Spinal cord (tissue), 10 donors: ENCODE results near the gene CELF5. TPM values are rescaled to one million over a fixed set of nuclear protein-coding genes. Genes with fewer than 3 reads are reported as not detected.
"Not testable (repeated sequence)": the region's sequence is repeated elsewhere in the genome, so short reads cannot be mapped to it uniquely, and the experiment has no call there.

Source experiments
- DNase-seq, 6 donors: peaks; one replicate each; pipeline versions ENCODE4 v3.0.0 to v3.0.0-alpha.2; 2013 to 2015; ENCODE audit warnings: low spot score in 6 of 6, low read depth in 4 of 6
- H3K27ac ChIP-seq: one replicate; pipeline ENCODE4 v1.5.1; 2013; ENCODE audit warnings: low read depth, low read length, control low read depth
- H3K27me3 ChIP-seq: one replicate; pipeline ENCODE4 v1.6.1; 2013; ENCODE audit warnings: low read length; ENCODE audit not compliant: control insufficient read depth, insufficient read depth
- H3K36me3 ChIP-seq: one replicate; pipeline ENCODE4 v1.6.1; 2013; ENCODE audit warnings: low read length; ENCODE audit not compliant: control insufficient read depth, insufficient read depth
- H3K4me1 ChIP-seq: one replicate; pipeline ENCODE4 v1.6.1; 2013; ENCODE audit warnings: low read length; ENCODE audit not compliant: control insufficient read depth, insufficient read depth
- H3K4me3 ChIP-seq: one replicate; pipeline ENCODE4 v1.5.1; 2013; ENCODE audit warnings: low read depth, low read length, control low read depth
- H3K9me3 ChIP-seq: one replicate; pipeline ENCODE4 v1.6.1; 2013; ENCODE audit warnings: low read length; ENCODE audit not compliant: control insufficient read depth, insufficient read depth
- WGBS: methylation state at CpG from one replicate; pipeline ENCODE4 v1.1.5; 2013; ENCODE audit warnings: missing lambda C conversion rate; ENCODE audit not compliant: insufficient coverage; 5-methylcytosine and 5-hydroxymethylcytosine counted together
- polyA plus RNA-seq, 2 donors: library from polyadenylated mRNA; unstranded; fragments of 120-200 nt; gene quantifications; one replicate each; pipeline ENCODE4 v1.2.1, GENCODE V29; 2013; ENCODE audit not compliant: insufficient read length in 2 of 2
- total RNA-seq, 2 donors: library from RNA; depleted of rRNA in 1 of 2; stranded (reverse); fragments of 120-200 nt in 1 of 2; fragments of >200 nt in 1 of 2; gene quantifications; one replicate each; pipeline versions ENCODE4 v1.2.3 to v1.2.4, GENCODE V29; 2013 to 2014
- donor health status: healthy.

CELF5 gene
- total and polyA plus RNA-seq, 4 donors: 12.7 to 85.8 (median 50.4) TPM

DNA sequence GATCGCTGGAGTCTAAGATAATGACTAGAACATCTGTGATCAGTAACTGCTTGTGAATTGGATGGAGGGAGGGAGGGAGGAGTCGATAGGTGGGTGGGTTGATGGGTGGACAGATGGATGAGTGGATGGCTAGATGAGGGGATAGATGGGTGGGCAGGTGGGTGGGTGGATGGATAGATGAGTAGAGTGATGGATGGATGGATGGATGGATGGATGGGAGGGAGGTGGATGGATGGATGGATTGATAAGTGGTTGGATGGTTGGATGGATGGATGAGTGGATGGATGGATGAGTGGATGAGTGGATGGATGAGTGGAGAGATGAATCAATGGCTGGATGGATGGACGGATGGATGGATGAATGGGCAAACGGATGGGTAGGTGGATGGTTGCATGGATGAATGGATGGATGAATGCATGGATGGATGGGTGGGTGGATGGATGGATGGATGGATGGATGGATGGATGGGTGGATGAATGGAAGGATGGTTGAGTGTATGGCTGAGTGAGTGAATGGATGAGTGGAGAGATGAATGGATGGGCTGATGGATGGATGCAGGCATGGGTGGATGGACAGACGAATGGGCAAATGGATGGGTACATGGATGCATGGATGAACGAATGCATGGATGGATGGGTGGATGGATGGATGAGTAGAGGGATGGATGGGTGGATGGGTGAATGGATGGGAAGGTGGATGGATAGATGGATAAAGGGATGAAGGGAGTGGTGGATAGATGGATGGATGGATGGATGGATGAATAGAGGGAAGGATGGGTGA, 97.9 kb downstream of the CELF5 start:
- 83% methylated on average over 6 of the region's 6 CpGs for WGBS
- H3K9me3 ChIP-seq: no peaks in the 10 kb centered on the region
- DNase-seq: no peak
- H3K27me3 ChIP-seq: peaks cover 7% of the 10 kb centered on the region
- H3K4me1 ChIP-seq: peaks cover 4% of the 10 kb centered on the region
- H3K27ac ChIP-seq: no peak overlapping the region
- no peaks in the 10 kb centered on the region for H3K36me3 ChIP-seq
- no peak overlapping the region for H3K4me3 ChIP-seq

DNA sequence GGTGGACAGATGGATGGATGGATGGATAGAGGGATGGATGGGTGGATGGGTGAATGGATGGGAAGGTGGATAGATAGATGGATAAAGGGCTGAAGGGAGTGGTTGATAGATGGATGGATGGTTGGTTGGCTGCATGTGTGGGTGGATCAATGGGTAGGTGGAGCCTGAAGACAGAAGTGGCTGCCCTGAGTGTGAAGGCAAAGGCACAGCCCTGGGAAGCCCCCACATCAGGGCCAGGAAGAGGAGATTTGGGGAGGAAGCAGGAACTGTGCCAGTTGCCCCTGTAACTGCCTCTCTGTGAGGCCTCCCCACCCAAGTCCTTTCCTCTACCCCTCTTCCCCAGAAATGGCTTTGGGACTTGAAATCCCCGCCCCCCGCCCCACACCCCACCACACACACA, 98.6 kb downstream of the CELF5 start:
- Histone ChIP-seq H3K9me3 (no peaks in the 10 kb centered on the region), H3K27ac (no peak overlapping the region), H3K4me1 (peaks cover 4% of the 10 kb centered on the region), H3K27me3 (peaks cover 7% of the 10 kb centered on the region), H3K4me3 (no peak overlapping the region), H3K36me3 (no peaks in the 10 kb centered on the region)
- DNase-seq: no peak
- WGBS: 71% methylated on average over 1 of the region's 2 CpGs

DNA sequence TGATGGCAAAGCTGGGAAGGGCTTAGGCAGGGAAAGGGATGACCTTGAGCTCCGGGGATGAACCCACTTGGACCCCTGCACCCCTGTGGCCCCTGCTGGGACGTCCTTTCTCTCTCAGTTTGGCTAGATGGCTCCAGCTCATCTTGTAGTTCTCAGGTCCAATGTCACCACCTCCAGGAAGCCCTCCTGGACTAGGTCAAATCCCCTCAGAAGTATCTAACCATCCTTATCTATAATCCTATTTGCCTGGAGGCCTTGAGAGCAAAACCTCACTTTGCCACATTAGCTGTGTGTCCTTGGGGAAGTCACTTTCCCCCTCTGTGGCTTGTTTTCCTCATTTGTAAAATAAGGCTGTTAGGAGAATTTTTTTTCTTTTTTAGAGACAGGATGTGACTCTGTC, 99.2 kb downstream of the CELF5 start:
- H3K27me3 ChIP-seq: peaks cover 7% of the 10 kb centered on the region
- H3K4me3 ChIP-seq: no peak overlapping the region
- H3K27ac ChIP-seq: no peak overlapping the region
- peaks cover 4% of the 10 kb centered on the region for H3K4me1 ChIP-seq
- no peaks in the 10 kb centered on the region for H3K9me3 ChIP-seq
- WGBS: 83% methylated on average over 1 of the region's 2 CpGs
- no peaks in the 10 kb centered on the region for H3K36me3 ChIP-seq
- DNase-seq: no peak

DNA sequence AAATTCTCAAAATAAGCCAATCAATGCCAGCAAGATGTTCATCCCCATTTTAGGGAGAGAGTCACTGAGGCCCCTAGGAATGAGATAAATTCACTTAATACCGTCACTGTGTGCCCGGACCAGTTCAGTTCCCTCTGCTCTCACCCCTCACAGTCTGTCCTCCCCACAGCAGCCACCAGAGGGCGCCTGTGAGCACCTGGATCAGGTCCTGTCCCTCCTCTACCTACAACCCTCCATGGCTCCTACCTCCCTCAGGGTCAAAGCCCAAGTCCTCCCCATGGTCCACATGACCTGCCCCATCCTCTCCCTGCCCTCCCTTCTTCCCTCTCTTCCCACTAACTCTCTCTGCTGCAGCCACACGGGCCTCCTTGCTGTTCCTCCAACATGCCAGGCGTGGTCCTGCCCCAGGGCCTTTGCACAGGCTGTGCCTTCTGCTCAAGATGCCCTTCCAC, 100.0 kb downstream of the CELF5 start:
- no peak for DNase-seq
- 44% methylated on average over 5 of the region's 5 CpGs for WGBS

DNA sequence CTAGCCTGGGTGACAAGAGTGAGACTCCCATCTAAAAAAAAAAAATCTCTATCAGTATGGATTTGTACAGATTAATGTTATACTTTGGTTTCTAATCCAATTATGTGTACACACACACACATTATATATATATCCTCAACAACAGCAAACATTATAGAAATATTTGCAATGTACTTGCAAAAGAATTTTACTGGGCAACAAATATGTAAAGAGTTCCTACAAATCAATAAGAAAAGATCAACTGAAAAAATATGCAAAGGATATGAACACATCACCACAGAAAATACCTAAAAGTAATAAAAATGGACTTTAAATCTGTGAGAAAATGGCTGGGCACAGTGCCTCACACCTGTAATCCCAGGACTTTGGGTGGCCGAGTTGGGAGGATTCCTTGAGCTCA, 101.0 kb downstream of the CELF5 start:
- Histone ChIP-seq H3K27me3 (peaks cover 12% of the 10 kb centered on the region), H3K9me3 (no peaks in the 10 kb centered on the region), H3K36me3 (no peaks in the 10 kb centered on the region), H3K27ac (no peak overlapping the region), H3K4me3 (no peak overlapping the region), H3K4me1 (no peaks in the 10 kb centered on the region)
- no CpG with 5 or more reads among the region's 1 CpG for WGBS
- no peak for DNase-seq

More for the DNA sequence above, 100.0 kb downstream of the CELF5 start:
- H3K27ac ChIP-seq: no peak overlapping the region
- no peaks in the 10 kb centered on the region for H3K9me3 ChIP-seq
- H3K27me3 ChIP-seq: peaks cover 7% of the 10 kb centered on the region
- H3K36me3 ChIP-seq: no peaks in the 10 kb centered on the region
- peaks cover 4% of the 10 kb centered on the region for H3K4me1 ChIP-seq
- no peak overlapping the region for H3K4me3 ChIP-seq

DNA sequence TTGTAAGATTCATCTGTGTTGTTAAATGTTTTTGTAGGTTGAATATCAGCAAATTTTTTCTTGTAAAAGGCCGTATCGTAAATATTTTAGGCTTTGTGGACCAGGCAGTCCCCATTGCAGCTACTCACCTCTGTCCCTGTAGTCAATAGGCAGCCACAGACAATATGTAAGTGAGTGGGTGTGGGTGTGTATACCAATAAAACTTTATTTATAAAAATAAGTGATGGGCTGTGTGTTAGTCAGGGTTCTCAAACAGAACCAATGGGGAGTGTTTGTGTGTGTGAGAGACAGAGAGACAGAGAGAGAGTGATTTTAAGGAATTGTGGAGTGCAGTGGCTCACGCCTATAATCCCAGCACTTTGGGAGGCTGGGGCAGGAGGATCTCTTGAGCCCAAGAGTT, 104.3 kb downstream of the CELF5 start:
- Histone ChIP-seq H3K9me3 (no peaks in the 10 kb centered on the region), H3K27ac (no peak overlapping the region), H3K4me3 (no peak overlapping the region), H3K36me3 (no peaks in the 10 kb centered on the region), H3K4me1 (no peaks in the 10 kb centered on the region), H3K27me3 (peaks cover 11% of the 10 kb centered on the region)
- DNase-seq: no peak
- WGBS: no CpG with 5 or more reads among the region's 3 CpGs

DNA sequence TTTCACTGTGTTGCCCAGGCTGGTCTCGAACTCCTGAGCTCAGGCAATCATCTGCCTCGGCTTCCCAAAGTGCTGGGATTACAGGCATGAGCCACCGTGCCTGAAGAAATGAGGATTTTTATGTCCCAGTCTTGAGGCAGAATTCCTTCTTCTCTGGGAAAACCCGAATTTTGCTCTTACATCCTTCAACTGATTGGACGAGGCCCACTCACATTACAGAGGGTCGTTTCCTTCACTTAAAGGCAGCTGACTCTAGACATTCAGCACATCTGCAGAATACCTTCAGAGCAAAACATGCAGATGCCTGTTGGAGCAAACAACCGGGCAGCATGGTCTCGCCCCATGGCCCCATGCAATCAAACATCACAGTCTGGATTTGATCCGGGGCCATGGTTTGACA, 105.6 kb downstream of the CELF5 start:
- 82% methylated on average over 9 of the region's 9 CpGs for WGBS
- Histone ChIP-seq H3K4me3 (no peak overlapping the region), H3K27ac (no peak overlapping the region), H3K9me3 (no peaks in the 10 kb centered on the region), H3K27me3 (peaks cover 11% of the 10 kb centered on the region), H3K36me3 (no peaks in the 10 kb centered on the region), H3K4me1 (peaks cover under 1% of the 10 kb centered on the region)
- no peak for DNase-seq

DNA sequence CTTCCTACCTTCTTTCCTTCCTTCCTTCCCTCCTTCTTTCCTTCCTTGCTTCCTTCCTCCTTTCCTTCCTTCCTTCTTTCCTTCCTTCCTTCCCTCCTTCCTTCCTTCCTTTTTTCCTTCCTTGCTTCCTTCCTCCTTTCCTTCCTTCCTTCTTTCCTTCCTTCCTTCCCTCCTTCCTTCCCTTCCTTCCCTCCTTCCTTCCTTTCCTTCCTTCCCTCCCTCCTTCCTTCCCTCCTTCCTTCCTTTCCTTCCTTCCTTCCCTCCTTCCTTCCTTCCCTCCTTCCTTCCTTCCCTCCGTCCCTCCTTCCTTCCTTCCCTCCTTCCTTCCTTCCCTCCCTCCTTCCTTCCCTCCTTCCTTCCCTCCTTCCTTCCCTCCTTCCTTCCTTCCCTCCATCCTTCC, 107.8 kb downstream of the CELF5 start:
- WGBS: no CpG with 5 or more reads among the region's 1 CpG
- not testable (repeated sequence) for H3K9me3 ChIP-seq, H3K27ac ChIP-seq, H3K4me3 ChIP-seq, H3K36me3 ChIP-seq, DNase-seq
- Histone ChIP-seq H3K27me3 (peaks cover 13% of the 10 kb centered on the region), H3K4me1 (peaks cover 21% of the 10 kb centered on the region)

DNA sequence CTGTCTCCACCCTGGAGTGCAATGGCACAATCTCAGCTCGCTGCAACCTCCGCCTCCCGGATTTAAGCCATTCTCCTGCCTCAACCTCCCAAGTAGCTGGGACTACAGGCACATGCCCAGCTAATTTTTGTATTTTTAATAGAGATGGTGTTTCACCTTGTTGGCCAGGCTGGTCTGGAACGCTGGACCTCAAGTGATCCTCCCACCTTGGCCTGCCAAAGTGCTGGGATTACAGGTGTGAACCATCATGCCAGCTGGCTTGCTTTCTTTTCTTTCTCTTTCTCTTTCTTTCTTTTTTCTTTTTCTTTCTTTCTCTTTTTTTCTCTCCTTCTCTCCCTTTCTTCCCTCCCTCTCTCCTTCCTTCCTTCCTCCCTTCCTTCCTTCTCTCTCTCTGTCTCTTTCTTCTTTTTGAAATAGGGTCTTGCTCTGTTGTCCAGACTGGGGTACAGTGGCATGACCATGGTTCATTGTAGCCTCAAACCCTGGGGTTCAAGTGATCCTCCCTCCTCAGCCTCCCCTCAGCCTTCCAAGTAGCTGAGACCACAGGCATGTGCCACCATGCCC, 108.6 kb downstream of the CELF5 start:
- no peak for DNase-seq
- Histone ChIP-seq H3K4me3 (no peak overlapping the region), H3K27me3 (peaks cover 13% of the 10 kb centered on the region), H3K9me3 (no peaks in the 10 kb centered on the region), H3K27ac (no peak overlapping the region), H3K4me1 (peaks cover 26% of the 10 kb centered on the region), H3K36me3 (no peaks in the 10 kb centered on the region)
- no CpG with 5 or more reads among the region's 4 CpGs for whole genome bisulfite sequencing

DNA sequence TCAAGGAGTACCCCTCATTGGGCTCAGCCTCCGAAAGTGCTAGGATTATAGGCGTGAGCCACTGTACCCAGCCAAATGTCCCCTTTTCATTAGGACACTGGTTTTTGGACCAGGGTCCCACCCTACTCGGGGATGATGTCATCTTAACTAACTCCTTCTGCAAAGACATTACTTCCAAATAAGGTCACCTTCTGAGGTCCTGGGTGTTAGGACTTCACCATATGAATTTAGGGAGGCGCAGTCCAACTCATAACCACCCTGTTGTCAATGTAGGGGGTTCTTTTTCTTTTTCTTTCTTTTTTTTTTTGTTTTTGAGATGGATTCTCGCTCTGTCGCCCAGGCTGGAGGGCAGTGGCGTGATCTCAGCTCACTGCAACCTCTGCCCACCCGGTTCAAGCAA, 109.2 kb downstream of the CELF5 start:
- H3K9me3 ChIP-seq: no peaks in the 10 kb centered on the region
- no peak for DNase-seq
- H3K27ac ChIP-seq: no peak overlapping the region
- H3K36me3 ChIP-seq: no peaks in the 10 kb centered on the region
- no peak overlapping the region for H3K4me3 ChIP-seq
- WGBS: 95% methylated on average over 2 of the region's 8 CpGs
- peaks cover 13% of the 10 kb centered on the region for H3K27me3 ChIP-seq
- peaks cover 26% of the 10 kb centered on the region for H3K4me1 ChIP-seq
